ENCODE results near the gene EYS. TPM values are rescaled to one million over a fixed set of nuclear protein-coding genes. Genes with fewer than 3 reads are reported as not detected.
"Not testable (repeated sequence)": the region's sequence is repeated elsewhere in the genome, so short reads cannot be mapped to it uniquely, and the experiment has no call there.

Gene EYS
- total RNA-seq, 1 donor from 2014 or later: not detected

GRCh38 chr6:64249115-64249514 lies 1457.9 kb downstream of the EYS start:
- Mint-ChIP-seq H3K9me3 (ENCODE audit: unreplicated experiment) (no peaks in the 10 kb centered on the region), H3K27me3 (ENCODE audit: unreplicated experiment) (no peaks in the 10 kb centered on the region), H3K36me3 (ENCODE audit: low read depth, unreplicated experiment) (no peaks in the 10 kb centered on the region), H3K27ac (ENCODE audit: unreplicated experiment) (no peak overlapping the region), H3K4me1 (ENCODE audit: unreplicated experiment) (peaks cover under 1% of the 10 kb centered on the region), H3K4me3 (ENCODE audit: unreplicated experiment) (no peak overlapping the region)
- DNase-seq (ENCODE audit: low spot score): no peak
- TF ChIP-seq CTCF (IDR thresholded peaks at IDR 0.05; ENCODE audit: unreplicated experiment): no peak

- Mint-ChIP-seq H3K36me3 (ENCODE audit: low read depth, unreplicated experiment) (no peaks in the 10 kb centered on the region), H3K4me3 (ENCODE audit: unreplicated experiment) (no peak overlapping the region), H3K4me1 (ENCODE audit: unreplicated experiment) (peaks cover 2% of the 10 kb centered on the region), H3K27me3 (ENCODE audit: unreplicated experiment) (peaks cover 2% of the 10 kb centered on the region), H3K27ac (ENCODE audit: unreplicated experiment) (no peak overlapping the region), H3K9me3 (ENCODE audit: unreplicated experiment) (peaks cover 12% of the 10 kb centered on the region)
- TF ChIP-seq CTCF (IDR thresholded peaks at IDR 0.05; ENCODE audit: unreplicated experiment): no peak
- DNase-seq (ENCODE audit: low spot score): no peak
Measured at GRCh38 chr6:64243618-64244017, 1463.4 kb downstream of the EYS start.

- H3K4me3 Mint-ChIP-seq (ENCODE audit: unreplicated experiment); DNase-seq (ENCODE audit: low spot score); H3K4me1 Mint-ChIP-seq (ENCODE audit: unreplicated experiment); H3K36me3 Mint-ChIP-seq (ENCODE audit: low read depth, unreplicated experiment); H3K27me3 Mint-ChIP-seq (ENCODE audit: unreplicated experiment); H3K27ac Mint-ChIP-seq (ENCODE audit: unreplicated experiment): not testable (repeated sequence)
- peaks cover 12% of the 10 kb centered on the region for H3K9me3 Mint-ChIP-seq (ENCODE audit: unreplicated experiment)
Measured at GRCh38 chr6:64238908-64239307, 1468.1 kb downstream of the EYS start.

- no peaks in the 10 kb centered on the region for H3K36me3 Mint-ChIP-seq (ENCODE audit: low read depth, unreplicated experiment)
- DNase-seq (ENCODE audit: low spot score): no peak
- no peak overlapping the region for H3K4me3 Mint-ChIP-seq (ENCODE audit: unreplicated experiment)
- peaks cover 12% of the 10 kb centered on the region for H3K9me3 Mint-ChIP-seq (ENCODE audit: unreplicated experiment)
- no peaks in the 10 kb centered on the region for H3K4me1 Mint-ChIP-seq (ENCODE audit: unreplicated experiment)
- H3K27ac Mint-ChIP-seq (ENCODE audit: unreplicated experiment): no peak overlapping the region
- H3K27me3 Mint-ChIP-seq (ENCODE audit: unreplicated experiment): peaks cover 2% of the 10 kb centered on the region
- no peak for TF ChIP-seq CTCF (IDR thresholded peaks at IDR 0.05; ENCODE audit: unreplicated experiment)
Measured at GRCh38 chr6:64238071-64238470, 1469.0 kb downstream of the EYS start.

GRCh38 chr6:64233746-64234145 lies 1473.3 kb downstream of the EYS start:
- no peak overlapping the region for H3K4me3 Mint-ChIP-seq (ENCODE audit: unreplicated experiment)
- peaks cover under 1% of the 10 kb centered on the region for H3K27me3 Mint-ChIP-seq (ENCODE audit: unreplicated experiment)

More at GRCh38 chr6:64233746-64234145, 1473.3 kb downstream of the EYS start:
- Mint-ChIP-seq H3K9me3 (ENCODE audit: unreplicated experiment) (no peaks in the 10 kb centered on the region), H3K27ac (ENCODE audit: unreplicated experiment) (no peak overlapping the region), H3K36me3 (ENCODE audit: low read depth, unreplicated experiment) (no peaks in the 10 kb centered on the region), H3K4me1 (ENCODE audit: unreplicated experiment) (no peaks in the 10 kb centered on the region)
- no peak for TF ChIP-seq CTCF (IDR thresholded peaks at IDR 0.05; ENCODE audit: unreplicated experiment)
- DNase-seq (ENCODE audit: low spot score): no peak

Data from endothelial cell (in vitro differentiated cells).